HEK293 (cell line): ENCODE measurements around the gene GLI1.

Experiments
- CTCF ChIA-PET: fragments of 350-600 bp; formaldehyde crosslinking; extraction: SDS; loops from one replicate; lab custom pipeline; 2021; ENCODE audit warnings: antibody characterized with exemption; lab: Yijun Ruan, JAX
- POLR2A ChIA-PET: fragments of 300-600 bp; formaldehyde crosslinking; extraction: SDS; loops from one replicate; lab custom pipeline; 2020; ENCODE audit warnings: antibody characterized with exemption, inconsistent platforms; lab: Yijun Ruan, JAX
- H3K27ac ChIP-seq: fragments of 200-500 bp; sonication (Bioruptor generic); 2 replicates; pipeline ENCODE4 v1.5.1; 2014; ENCODE audit warnings: low read depth, low read length, control low read depth, inconsistent platforms; ENCODE audit errors: extremely low read depth
- H3K36me3 ChIP-seq, 2 experiments: fragments of 200-500 bp in 1 of 2; sonication (Bioruptor generic) in 1 of 2; 1 replicate in 1 of 2; 2 replicates in 1 of 2; pipeline ENCODE4 v1.5.1; 2014 to 2017; ENCODE audit warnings: inconsistent platforms in 2 of 2, low read length in 2 of 2; ENCODE audit not compliant: control insufficient read depth in 2 of 2, insufficient read depth in 1 of 2
- H3K4me1 ChIP-seq: fragments of 200-500 bp; sonication (Bioruptor generic); 2 replicates; pipeline ENCODE4 v1.5.1; 2014; ENCODE audit warnings: mild to moderate bottlenecking, low read length, inconsistent platforms; ENCODE audit not compliant: control insufficient read depth, insufficient read depth
- H3K4me3 ChIP-seq: 2 replicates; pipeline ENCODE4 v1.5.1; 2011; ENCODE audit warnings: low read depth, mild to moderate bottlenecking, control low read depth, low read length, moderate library complexity
- H3K9me3 ChIP-seq: fragments of 200-500 bp; sonication (Bioruptor generic); 2 replicates; pipeline ENCODE4 v1.5.1; 2014; ENCODE audit warnings: low read depth, low read length, inconsistent platforms; ENCODE audit not compliant: control insufficient read depth, insufficient read depth
- GFI1B ChIP-seq: fragments of 450-650 bp; formaldehyde crosslinking; IDR thresholded peaks from 2 replicates; pipeline ENCODE4 v1.5.1; 2016; ENCODE audit warnings: missing biosample characterization, missing genetic modification characterization
- HOXC10 ChIP-seq: sonication (generic); formaldehyde crosslinking; IDR thresholded peaks from 2 replicates; pipeline ENCODE4 v1.8.1; 2023; ENCODE audit warnings: mild to moderate bottlenecking, missing genetic modification reagents
- MEIS1 ChIP-seq: sonication (generic); formaldehyde crosslinking; IDR thresholded peaks from 2 replicates; pipeline ENCODE4 v1.8.1; 2022; ENCODE audit warnings: missing genetic modification reagents, mild to moderate bottlenecking, borderline replicate concordance
- MYNN ChIP-seq: fragments of 450-650 bp; formaldehyde crosslinking; IDR thresholded peaks from 2 replicates; pipeline ENCODE4 v1.5.1; 2016; ENCODE audit warnings: missing biosample characterization, missing genetic modification characterization, borderline replicate concordance
- MZF1 ChIP-seq: fragments of 450-650 bp; formaldehyde crosslinking; IDR thresholded peaks from 2 replicates; pipeline ENCODE4 v1.5.1; 2017; ENCODE audit warnings: missing biosample characterization, missing genetic modification characterization, borderline replicate concordance
- OSR2 ChIP-seq: fragments of 450-650 bp; formaldehyde crosslinking; IDR thresholded peaks from 2 replicates; pipeline ENCODE4 v1.5.1; 2016; ENCODE audit warnings: missing biosample characterization, missing genetic modification characterization
- TCF7L2 ChIP-seq: IDR thresholded peaks from 2 replicates; pipeline ENCODE4 v1.6.1; 2011; ENCODE audit warnings: low read depth, mild to moderate bottlenecking, inconsistent platforms, low read length, moderate library complexity, borderline replicate concordance
- YY1 ChIP-seq: fragments of 450-650 bp; formaldehyde crosslinking; IDR thresholded peaks from 2 replicates; pipeline ENCODE4 v1.5.1; 2018; ENCODE audit warnings: missing biosample characterization, missing genetic modification characterization
- ZBTB11 ChIP-seq: fragments of 450-650 bp; formaldehyde crosslinking; conservative IDR thresholded peaks from 2 replicates; pipeline ENCODE4 v1.5.1; 2016; ENCODE audit warnings: low read depth, missing biosample characterization, missing genetic modification characterization
- ZBTB20 ChIP-seq: fragments of 450-650 bp; formaldehyde crosslinking; IDR thresholded peaks from 2 replicates; pipeline ENCODE4 v1.5.1; 2016; ENCODE audit warnings: missing biosample characterization, missing genetic modification characterization
- ZBTB44 ChIP-seq: fragments of 450-650 bp; IDR thresholded peaks from 2 replicates; pipeline ENCODE4 v1.5.1; 2018; ENCODE audit warnings: missing biosample characterization, mild to moderate bottlenecking, missing genetic modification characterization
- ZFHX2 ChIP-seq: fragments of 450-650 bp; formaldehyde crosslinking; conservative IDR thresholded peaks from 2 replicates; pipeline ENCODE4 v1.5.1; 2016; ENCODE audit warnings: missing biosample characterization, missing genetic modification characterization
- ZNF16 ChIP-seq: fragments of 450-650 bp; formaldehyde crosslinking; IDR thresholded peaks from 2 replicates; pipeline ENCODE4 v1.5.1; 2016; ENCODE audit warnings: low read depth, missing biosample characterization, missing genetic modification characterization
- ZNF174 ChIP-seq: fragments of 450-650 bp; formaldehyde crosslinking; IDR thresholded peaks from 2 replicates; pipeline ENCODE4 v1.5.0; 2017; ENCODE audit warnings: missing biosample characterization, mild to moderate bottlenecking, missing genetic modification characterization
- ZNF248 ChIP-seq: fragments of 450-650 bp; formaldehyde crosslinking; IDR thresholded peaks from 2 replicates; pipeline ENCODE4 v1.5.1; 2017; ENCODE audit warnings: missing biosample characterization, missing genetic modification characterization
- ZNF280C ChIP-seq: fragments of 450-650 bp; formaldehyde crosslinking; IDR thresholded peaks from 2 replicates; pipeline ENCODE4 v1.5.1; 2016; ENCODE audit warnings: missing biosample characterization, missing genetic modification characterization
- ZNF391 ChIP-seq: fragments of 450-650 bp; formaldehyde crosslinking; IDR thresholded peaks from 2 replicates; pipeline ENCODE4 v1.5.1; 2016; ENCODE audit warnings: low read depth, missing biosample characterization, missing genetic modification characterization, borderline replicate concordance
- ZNF488 ChIP-seq: fragments of 450-650 bp; formaldehyde crosslinking; IDR thresholded peaks from 2 replicates; pipeline ENCODE4 v1.5.1; 2016; ENCODE audit warnings: missing biosample characterization, missing genetic modification characterization
- ZNF518A ChIP-seq: fragments of 450-650 bp; formaldehyde crosslinking; conservative IDR thresholded peaks from 2 replicates; pipeline ENCODE4 v1.5.1; 2016; ENCODE audit warnings: low read depth, missing biosample characterization, missing genetic modification characterization
- ZNF548 ChIP-seq: fragments of 450-650 bp; formaldehyde crosslinking; IDR thresholded peaks from 2 replicates; pipeline ENCODE4 v1.5.1; 2016; ENCODE audit warnings: missing biosample characterization, missing genetic modification characterization
- ZNF707 ChIP-seq: fragments of 450-650 bp; formaldehyde crosslinking; IDR thresholded peaks from 2 replicates; pipeline ENCODE4 v1.5.1; 2016; ENCODE audit warnings: missing biosample characterization, missing genetic modification characterization
- ZNF792 ChIP-seq: fragments of 450-650 bp; formaldehyde crosslinking; IDR thresholded peaks from 2 replicates; pipeline ENCODE4 v1.5.1; 2016; ENCODE audit warnings: missing biosample characterization, missing genetic modification characterization
- ZNF837 ChIP-seq: fragments of 450-650 bp; formaldehyde crosslinking; IDR thresholded peaks from 2 replicates; pipeline ENCODE4 v1.5.1; 2016; ENCODE audit warnings: missing biosample characterization, missing genetic modification characterization

The GLI1 gene

GRCh38 chr12:57520053-57520818, 60.7 kb downstream of the GLI1 start, which contains the start of gene DDIT3:
Gene DDIT3, minus strand, starts transcription at chr12:57520514. Its CDS starts 3,108 bp downstream, at chr12:57517406.
- POLR2A ChIA-PET = interaction anchor here (0.6 to 2.2 kb wide), 16 partner anchors 8 to 326 kb away, joined by 3 to 13 read pairs (median 4); partner anchors contain the start of genes CDK4, CTDSP2, DCTN2 and GLI1
- Histone ChIP-seq H3K36me3 (peaks cover 11 to 56% of the 10 kb centered on the region in 2 experiments), H3K4me1 (peaks cover 13% of the 10 kb centered on the region), H3K9me3 (no peaks in the 10 kb centered on the region), H3K4me3 (peak within 1 kb of the TSS; percentile 79), H3K27ac (peak within 1 kb of the TSS; percentile 94)
- CTCF ChIA-PET = interaction anchor here (1.0 to 1.4 kb wide), 3 partner anchors 61 to 64 kb away, joined by 5 read pairs; partner anchors contain the start of gene GLI1
- TF ChIP-seq GFI1B (tag by site-specific recombination) (peak; percentile 73; the same call in 1 of the 2 replicates), MZF1 (no peak), ZBTB20 (tag by site-specific recombination) (no peak), ZFHX2 (peak; percentile 57; the same call in 1 of the 2 replicates), ZNF548 (tag by site-specific recombination) (no peak), ZNF174 (tag by site-specific recombination) (no peak), ZNF792 (tag by site-specific recombination) (no peak), ZNF488 (tag by site-specific recombination) (no peak), HOXC10 (CRISPR knock-in tag) (no peak), ZBTB44 (no peak), ZBTB11 (0 out of 2 replicates have a peak, but pooled peaks have one; percentile 11), OSR2 (tag by site-specific recombination) (no peak), TCF7L2 (no peak), MEIS1 (CRISPR knock-in tag) (no peak), ZNF248 (tag by site-specific recombination) (0 out of 2 replicates have a peak, but pooled peaks have one; percentile 9), ZNF391 (no peak), ZNF16 (tag by site-specific recombination) (no peak), MYNN (tag by site-specific recombination) (no peak; the same call in 1 of the 2 replicates), YY1 (no peak), ZNF837 (tag by site-specific recombination) (no peak; the same call in 1 of the 2 replicates), ZNF707 (no peak), ZNF280C (tag by site-specific recombination) (no peak), ZNF518A (tag by site-specific recombination) (no peak)
